Fibroblast of villous mesenchyme (primary cell): ENCODE results near the gene PRELID3B. TPM values are rescaled to one million over a fixed set of nuclear protein-coding genes. Genes with fewer than 3 reads are reported as not detected.

Experiments used
- DNase-seq: peaks from one replicate; pipeline ENCODE4 v3.0.0-alpha.2; 2010; ENCODE audit warnings: low read depth
- H3K4me3 ChIP-seq: 2 replicates; pipeline ENCODE4 v1.5.1; 2011; ENCODE audit warnings: low read depth, mild to moderate bottlenecking, low read length
- total RNA-seq: library from RNA; depleted of rRNA; stranded (reverse); fragments of >200 nt; gene quantifications from 2 replicates; pipeline ENCODE4 v1.2.3, GENCODE V29; 2012
- TF ChIP-seq, protein P1 (sequence below): IDR thresholded peaks from 2 replicates; pipeline ENCODE4 v1.5.1; 2012; ENCODE audit warnings: low read depth, mild to moderate bottlenecking, low read length; ENCODE audit not compliant: insufficient read depth

Gene PRELID3B
- total RNA-seq, 1 donor = 85.1 TPM

DNA sequence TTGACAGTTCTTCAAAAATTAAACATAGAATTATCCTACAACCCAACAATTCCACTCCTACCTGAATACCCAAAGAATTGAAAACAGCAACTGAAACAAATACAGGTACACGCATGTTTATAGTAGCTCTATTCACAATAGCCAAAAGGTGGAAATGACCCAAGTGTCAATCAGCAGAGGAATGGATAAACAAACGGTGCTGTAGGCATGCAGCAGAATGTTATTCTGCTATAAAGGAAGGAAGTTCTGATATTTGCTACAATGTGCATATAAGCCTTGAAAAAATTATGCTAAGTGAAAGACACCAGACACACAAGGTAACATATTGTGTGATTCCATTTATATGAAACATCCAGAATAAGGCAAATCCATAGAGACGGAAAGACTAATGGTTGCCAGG, 38.5 kb upstream of the PRELID3B start:
- TF ChIP-seq, protein P1, sequence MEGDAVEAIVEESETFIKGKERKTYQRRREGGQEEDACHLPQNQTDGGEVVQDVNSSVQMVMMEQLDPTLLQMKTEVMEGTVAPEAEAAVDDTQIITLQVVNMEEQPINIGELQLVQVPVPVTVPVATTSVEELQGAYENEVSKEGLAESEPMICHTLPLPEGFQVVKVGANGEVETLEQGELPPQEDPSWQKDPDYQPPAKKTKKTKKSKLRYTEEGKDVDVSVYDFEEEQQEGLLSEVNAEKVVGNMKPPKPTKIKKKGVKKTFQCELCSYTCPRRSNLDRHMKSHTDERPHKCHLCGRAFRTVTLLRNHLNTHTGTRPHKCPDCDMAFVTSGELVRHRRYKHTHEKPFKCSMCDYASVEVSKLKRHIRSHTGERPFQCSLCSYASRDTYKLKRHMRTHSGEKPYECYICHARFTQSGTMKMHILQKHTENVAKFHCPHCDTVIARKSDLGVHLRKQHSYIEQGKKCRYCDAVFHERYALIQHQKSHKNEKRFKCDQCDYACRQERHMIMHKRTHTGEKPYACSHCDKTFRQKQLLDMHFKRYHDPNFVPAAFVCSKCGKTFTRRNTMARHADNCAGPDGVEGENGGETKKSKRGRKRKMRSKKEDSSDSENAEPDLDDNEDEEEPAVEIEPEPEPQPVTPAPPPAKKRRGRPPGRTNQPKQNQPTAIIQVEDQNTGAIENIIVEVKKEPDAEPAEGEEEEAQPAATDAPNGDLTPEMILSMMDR = no peak
- no peak overlapping the region for H3K4me3 ChIP-seq
- DNase-seq = no peak

DNA sequence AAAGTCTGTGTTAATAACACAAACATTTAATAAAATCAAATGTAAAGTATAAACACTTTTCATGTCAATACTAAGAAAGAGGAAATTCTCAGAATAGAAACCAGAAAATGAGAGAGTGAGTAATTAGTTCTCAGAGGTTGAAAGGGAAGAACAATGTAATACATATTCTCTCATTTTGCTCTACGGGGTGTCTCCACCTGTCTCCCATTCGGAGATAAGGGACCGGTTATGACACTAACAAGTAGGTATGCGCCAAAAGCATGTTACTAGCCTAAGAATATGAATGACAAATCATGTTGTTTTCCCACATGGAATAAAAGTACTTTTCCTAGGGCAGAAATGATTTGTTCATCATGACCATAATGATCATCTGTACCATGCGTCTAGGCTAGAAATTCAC, 35.6 kb upstream of the PRELID3B start:
- TF ChIP-seq, protein P1 = no peak
- DNase-seq = no peak
- H3K4me3 ChIP-seq = no peak overlapping the region

DNA sequence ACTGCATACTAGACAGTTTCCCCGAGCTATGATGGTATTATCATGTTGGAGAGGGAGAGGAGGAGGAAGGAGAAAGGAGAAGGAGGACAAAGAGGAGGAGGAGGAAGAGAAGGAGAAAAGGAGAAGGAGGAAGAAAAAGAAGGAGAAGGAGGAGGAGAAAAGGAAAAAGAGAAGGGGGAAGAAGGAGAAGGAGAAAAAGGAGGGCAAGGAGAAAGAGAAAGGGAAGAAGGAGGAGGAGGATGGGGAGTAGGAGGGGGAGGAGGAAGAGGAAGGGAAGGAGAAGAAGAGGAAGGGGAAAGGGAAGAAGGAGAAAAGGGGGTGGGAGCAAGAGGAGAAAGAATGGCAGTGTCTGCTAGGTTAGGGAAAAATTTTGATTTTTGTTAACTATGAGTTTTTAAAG, 35.1 kb upstream of the PRELID3B start:
- no peak for DNase-seq
- no peak overlapping the region for H3K4me3 ChIP-seq
- TF ChIP-seq, protein P1 = no peak

DNA sequence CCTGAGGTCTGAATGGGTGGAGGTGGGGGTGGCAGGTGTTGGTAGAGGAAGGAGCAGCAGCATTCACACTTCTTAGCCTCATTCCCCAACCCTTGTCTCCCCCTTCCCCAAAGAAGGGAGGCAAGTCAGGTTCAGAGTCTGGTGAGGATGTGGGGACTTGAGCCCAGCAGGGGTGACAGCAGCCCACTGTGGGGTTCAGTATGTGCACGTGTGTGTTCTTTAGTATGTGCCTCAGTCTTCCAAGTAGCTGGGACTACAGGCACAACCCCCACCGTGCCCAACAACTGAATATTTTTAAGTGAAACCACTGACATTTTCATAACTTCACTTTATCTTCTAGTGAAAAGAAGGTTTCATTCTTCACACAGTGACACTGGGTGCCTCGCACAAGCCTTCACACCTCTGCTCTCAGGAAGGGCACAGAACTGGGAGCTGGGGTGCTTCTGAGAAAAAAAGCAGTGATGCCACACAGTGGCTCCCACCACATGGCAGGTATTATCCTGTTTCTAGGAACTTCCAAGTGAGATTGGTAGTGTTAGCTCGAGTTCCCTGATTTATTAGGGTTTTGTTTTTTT, 33.4 kb upstream of the PRELID3B start:
- TF ChIP-seq, protein P1 = no peak
- no peak overlapping the region for H3K4me3 ChIP-seq
- DNase-seq = no peak

DNA sequence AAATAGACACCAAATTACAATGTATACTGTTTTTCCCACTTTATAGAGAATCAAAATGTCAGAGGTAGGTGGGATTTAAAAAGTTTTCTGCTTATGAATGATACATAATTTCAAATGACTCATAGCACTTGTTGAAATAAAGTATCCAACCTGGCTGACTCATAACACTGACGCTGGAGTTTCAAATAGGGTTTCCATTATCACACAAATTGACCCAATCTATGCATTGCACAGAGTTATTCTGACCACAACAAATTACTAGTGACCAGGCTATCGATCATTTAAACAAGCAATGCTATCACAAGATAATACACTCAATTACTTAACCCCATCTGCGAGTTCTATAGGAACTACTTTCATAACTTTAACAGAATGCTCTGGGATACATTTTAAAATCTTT, 31.9 kb upstream of the PRELID3B start:
- H3K4me3 ChIP-seq = no peak overlapping the region
- TF ChIP-seq, protein P1 = no peak
- no peak for DNase-seq

DNA sequence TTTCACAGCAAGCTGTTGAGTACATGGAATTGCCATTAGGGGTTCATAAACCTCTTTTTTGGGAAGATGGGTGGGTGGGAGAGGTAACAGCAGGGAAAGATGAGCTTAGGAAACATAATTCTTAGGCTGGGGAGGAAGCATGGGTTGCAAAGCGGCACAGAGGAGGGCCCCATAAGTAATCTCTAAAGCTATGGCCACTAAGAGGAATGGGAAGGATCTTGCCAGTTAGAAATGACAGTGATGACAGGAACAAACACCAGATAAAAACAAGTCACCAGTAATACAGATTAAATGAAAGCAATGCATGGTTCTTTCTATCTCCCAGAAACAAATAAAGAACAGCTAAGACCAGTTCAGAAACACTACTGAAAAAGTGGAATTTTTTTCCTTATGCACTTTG, 31.0 kb upstream of the PRELID3B start:
- DNase-seq = no peak
- TF ChIP-seq, protein P1 = no peak
- H3K4me3 ChIP-seq = no peak overlapping the region

DNA sequence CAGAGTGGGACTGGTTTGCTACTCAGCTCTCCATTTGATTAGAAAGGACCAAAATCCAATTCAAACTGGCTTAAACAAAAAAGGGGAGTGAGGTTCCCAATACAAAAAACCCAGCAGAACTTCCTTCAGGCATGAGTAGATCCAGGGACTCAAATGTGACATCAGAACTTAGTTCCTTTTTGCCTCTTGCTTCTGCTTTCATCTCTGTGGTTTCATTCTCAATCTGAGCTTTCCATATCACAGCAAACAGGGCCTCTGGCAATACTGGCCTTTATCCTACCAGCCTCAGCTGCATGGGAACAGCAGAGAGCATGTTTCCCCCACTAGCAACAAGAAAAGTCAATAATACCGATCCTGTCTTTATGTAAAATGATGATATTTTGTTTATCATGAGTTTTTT, 28.6 kb upstream of the PRELID3B start:
- H3K4me3 ChIP-seq = no peak overlapping the region
- TF ChIP-seq, protein P1 = no peak
- DNase-seq = no peak
